Activated CD8-positive, alpha-beta T cell treated with anti-CD3 and anti-CD28 coated beads for 36 hours (primary cell): ENCODE measurements around the gene CFAP410. TPM values are rescaled to one million over a fixed set of nuclear protein-coding genes. Genes with fewer than 3 reads are reported as not detected.
"Not testable (repeated sequence)": the region's sequence is repeated elsewhere in the genome, so short reads cannot be mapped to it uniquely, and the experiment has no call there.

ENCODE experiments used
- ATAC-seq: fragments of 200-7000 bp; cut with Tn5 transposase; one replicate; pipeline ENCODE4 v1.10.0; 2021; ENCODE audit warnings: mild to moderate bottlenecking, moderate library complexity
- CTCF ChIA-PET: fragments of 350-600 bp; sonication (Branson Sonifier 250); formaldehyde crosslinking; loops from one replicate; lab custom pipeline; 2021; ENCODE audit warnings: antibody characterized with exemption; lab: Charles Lee
- POLR2A ChIA-PET: fragments of 350-600 bp; sonication (Branson Sonifier 250); formaldehyde crosslinking; loops from one replicate; lab custom pipeline; 2021; ENCODE audit warnings: antibody characterized with exemption; lab: Charles Lee
- DNase-seq: peaks from one replicate; pipeline ENCODE4 v3.0.0-alpha.2; 2020
- H3K27ac Mint-ChIP-seq: one replicate; pipeline ENCODE4 v1.8.0; 2021; ENCODE audit warnings: mild to moderate bottlenecking, mixed read lengths
- H3K27me3 Mint-ChIP-seq: one replicate; pipeline ENCODE4 v1.8.0; 2021; ENCODE audit warnings: mixed read lengths
- H3K36me3 Mint-ChIP-seq: one replicate; pipeline ENCODE4 v1.8.0; 2021; ENCODE audit warnings: low read depth, mixed read lengths
- H3K4me1 Mint-ChIP-seq: one replicate; pipeline ENCODE4 v1.8.0; 2021; ENCODE audit warnings: low read depth, mixed read lengths
- H3K4me3 Mint-ChIP-seq: one replicate; pipeline ENCODE4 v1.8.0; 2021; ENCODE audit warnings: mild to moderate bottlenecking, moderate library complexity, mixed read lengths
- H3K9me3 Mint-ChIP-seq: one replicate; pipeline ENCODE4 v1.8.0; 2021; ENCODE audit warnings: mixed read lengths
- CTCF ChIP-seq: fragments of 200-600 bp; IDR thresholded peaks from one replicate; pipeline ENCODE4 v1.8.0; 2022; ENCODE audit warnings: antibody characterized with exemption, mild to moderate bottlenecking
- intact Hi-C: fragments of 100-400 bp; cut with micrococcal nuclease; formaldehyde crosslinking; loops from one replicate; pipeline ENCODE4 v1.10.0; 2022
- total RNA-seq, 2 experiments: library from RNA; stranded (reverse); gene quantifications; one replicate each; pipeline ENCODE4 v1.2.3, GENCODE V29; 2021

The CFAP410 gene
- total RNA-seq, 2 experiments from 2014 or later, result 17.2 TPM

- Mint-ChIP-seq H3K4me3 (no peak overlapping the region), H3K36me3 (no peaks in the 10 kb centered on the region), H3K27me3 (no peaks in the 10 kb centered on the region), H3K9me3 (peaks cover 8% of the 10 kb centered on the region), H3K27ac (no peak overlapping the region), H3K4me1 (no peaks in the 10 kb centered on the region)
- intact Hi-C loops, result no loop called here
- no peak for TF ChIP-seq CTCF
- ATAC-seq (no peak), DNase-seq (no peak)
- ChIA-PET POLR2A (no interaction called here), CTCF (no interaction called here)
These were observed 26.9 kb upstream of the CFAP410 start for GRCh38 chr21:44365967-44366585.

- intact Hi-C loops, result no loop called here
- Mint-ChIP-seq H3K27ac (no peak overlapping the region), H3K9me3 (peaks cover 8% of the 10 kb centered on the region), H3K27me3 (no peaks in the 10 kb centered on the region), H3K4me3 (no peak overlapping the region), H3K4me1 (no peaks in the 10 kb centered on the region), H3K36me3 (no peaks in the 10 kb centered on the region)
- POLR2A ChIA-PET, result no interaction called here
- DNase-seq, result no peak
- TF ChIP-seq CTCF, result no peak
- no peak for ATAC-seq
- CTCF ChIA-PET, result no interaction called here
These were observed 26.2 kb upstream of the CFAP410 start for GRCh38 chr21:44365251-44365966.

- H3K36me3 Mint-ChIP-seq, result no peaks in the 10 kb centered on the region
- H3K27me3 Mint-ChIP-seq, result no peaks in the 10 kb centered on the region
- H3K27ac Mint-ChIP-seq, result no peak overlapping the region
- H3K4me1 Mint-ChIP-seq, result no peaks in the 10 kb centered on the region
- ATAC-seq (no peak), DNase-seq (no peak)
- intact Hi-C loops, result no loop called here
- POLR2A ChIA-PET, result no interaction called here
- no peak for TF ChIP-seq CTCF
- H3K4me3 Mint-ChIP-seq, result no peak overlapping the region
- CTCF ChIA-PET, result no interaction called here
- peaks cover 8% of the 10 kb centered on the region for H3K9me3 Mint-ChIP-seq
These were observed 25.2 kb upstream of the CFAP410 start for GRCh38 chr21:44364151-44365053.

GRCh38 chr21:44363278-44363677, 24.1 kb upstream of the CFAP410 start:
- intact Hi-C loops, result no loop called here
- Mint-ChIP-seq H3K27ac (no peak overlapping the region), H3K9me3 (peaks cover 8% of the 10 kb centered on the region), H3K4me1 (no peaks in the 10 kb centered on the region), H3K4me3 (no peak overlapping the region), H3K36me3 (no peaks in the 10 kb centered on the region), H3K27me3 (no peaks in the 10 kb centered on the region)
- ATAC-seq, result no peak
- POLR2A ChIA-PET, result interaction anchor here (1.2 kb wide), 1 partner anchor 9 kb away, joined by 3 read pairs; no protein-coding TSS in a partner anchor
- no peak for DNase-seq
- TF ChIP-seq CTCF, result no peak
- CTCF ChIA-PET, result no interaction called here

- DNase-seq, ATAC-seq, H3K36me3 Mint-ChIP-seq, H3K4me3 Mint-ChIP-seq, H3K4me1 Mint-ChIP-seq, POLR2A ChIA-PET, H3K27me3 Mint-ChIP-seq, H3K9me3 Mint-ChIP-seq, intact Hi-C loops, H3K27ac Mint-ChIP-seq: not testable (repeated sequence)
- CTCF ChIA-PET, result interaction anchor here (1.1 kb wide), 1 partner anchor 118 kb away, joined by 4 read pairs; no protein-coding TSS in a partner anchor
These were observed 22.7 kb upstream of the CFAP410 start for GRCh38 chr21:44361903-44362302.
